GM18868 (cell line): ENCODE data around the gene CDKN2C.

Source experiments
- ATAC-seq: cut with Tn5 transposase; IDR thresholded peaks from one replicate; pipeline ENCODE4 v1.9.1; 2021; ENCODE audit warnings: mild to moderate bottlenecking, moderate library complexity; ENCODE audit not compliant: unreplicated experiment

CDKN2C gene

DNA sequence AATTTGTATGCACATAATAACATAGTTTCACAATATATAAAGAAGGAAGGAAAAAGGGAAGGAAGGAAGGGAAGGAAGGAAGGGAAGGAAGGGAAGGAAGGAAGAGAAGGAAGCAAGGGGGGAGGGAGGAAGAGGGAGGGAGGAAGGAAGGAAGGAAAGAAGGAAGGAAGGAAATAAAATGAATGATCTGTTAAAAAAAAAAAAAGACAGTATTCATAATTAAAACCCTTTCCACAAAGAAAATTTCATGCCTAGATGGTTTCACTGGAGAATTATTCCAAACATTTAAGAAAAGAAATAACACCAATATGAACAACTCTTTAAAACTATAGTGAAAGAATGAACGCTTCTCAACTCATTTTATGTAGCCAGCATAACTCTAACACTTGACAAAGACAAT lies 44.8 kb downstream of the CDKN2C start:
- ATAC-seq: no peak

DNA sequence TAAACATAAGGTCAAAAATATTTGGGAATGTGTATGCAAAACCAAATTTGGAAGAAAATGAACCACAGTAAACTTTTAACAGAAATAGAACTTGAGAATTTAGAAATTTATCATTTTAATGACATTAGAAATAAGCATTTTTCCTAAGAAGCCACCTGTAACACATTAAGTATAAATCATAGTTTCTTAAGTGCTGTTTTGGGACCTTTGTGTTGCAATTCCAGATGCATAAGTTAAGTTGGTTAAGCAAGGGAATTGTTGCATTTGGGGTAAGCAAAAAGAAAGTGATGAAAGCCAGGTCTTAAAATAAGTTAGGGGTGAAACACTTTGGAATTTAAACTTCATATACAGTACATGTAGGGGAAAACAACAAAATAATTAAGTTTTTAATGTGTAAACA lies 49.8 kb downstream of the CDKN2C start:
- ATAC-seq: no peak
